SK-N-SH (cell line): ENCODE results near the gene MYO3A. TPM values are rescaled to one million over a fixed set of nuclear protein-coding genes. Genes with fewer than 3 reads are reported as not detected.
A peak's percentile ranks its signal among the peaks of the same experiment; 100 is the strongest.

Source experiments
- CTCF ChIA-PET: fragments of 300-600, 350-600 bp; formaldehyde crosslinking; extraction: SDS; loops from one replicate; lab custom pipeline; 2021; lab: Yijun Ruan, JAX
- POLR2A ChIA-PET: fragments of 350-600 bp; sonication (Branson Sonifier 250); formaldehyde crosslinking; extraction: SDS; loops from one replicate; lab custom pipeline; 2020; ENCODE audit warnings: antibody characterized with exemption, inconsistent platforms; lab: Yijun Ruan, JAX
- DNase-seq: peaks from one replicate; pipeline ENCODE4 v3.0.0; 2012
- H2AFZ ChIP-seq: fragments of 200-600 bp; sonication (generic); 2 replicates; pipeline ENCODE4 v1.8.1; 2016; ENCODE audit warnings: antibody characterized with exemption, mild to moderate bottlenecking, low read depth
- H3F3A ChIP-seq: fragments of 200-600 bp; sonication (generic); replicated peaks from 2 replicates; pipeline ENCODE3; 2016; ENCODE audit warnings: antibody characterized with exemption, mild to moderate bottlenecking; ENCODE audit not compliant: insufficient read depth
- H3K27ac ChIP-seq, 2 experiments: fragments of 200-500 bp in 1 of 2; fragments of 200-600 bp in 1 of 2; sonication (Bioruptor generic) in 1 of 2; sonication (generic), shearing (Covaris generic) in 1 of 2; 2 replicates each; pipeline versions ENCODE4 v1.5.1 to v1.6.1; 2014 to 2016; ENCODE audit warnings: low read depth in 2 of 2, inconsistent platforms in 1 of 2, low read length in 1 of 2, mild to moderate bottlenecking in 1 of 2, mixed read lengths in 1 of 2
- H3K27me3 ChIP-seq: fragments of 200-600 bp; sonication (generic), shearing (Covaris generic); 2 replicates; pipeline ENCODE4 v1.6.1; 2016; ENCODE audit warnings: mixed run types; ENCODE audit not compliant: insufficient read depth
- H3K36me3 ChIP-seq, 2 experiments: fragments of 200-500 bp in 1 of 2; fragments of 200-600 bp in 1 of 2; sonication (Bioruptor generic) in 1 of 2; sonication (generic) in 1 of 2; replicated peaks in 1 of 2; 2 replicates each; pipeline versions ENCODE3 to v1.5.1; 2014 to 2016; ENCODE audit warnings: low read length in 1 of 2, mild to moderate bottlenecking in 1 of 2; ENCODE audit not compliant: insufficient read depth in 2 of 2, control insufficient read depth in 1 of 2
- H3K4me1 ChIP-seq, 2 experiments: fragments of 200-500 bp in 1 of 2; fragments of 200-600 bp in 1 of 2; sonication (Bioruptor generic) in 1 of 2; sonication (generic), shearing (Covaris generic) in 1 of 2; 2 replicates each; pipeline versions ENCODE4 v1.5.1 to v1.6.1; 2014 to 2016; ENCODE audit warnings: low read depth in 1 of 2, low read length in 1 of 2, mixed run types in 1 of 2; ENCODE audit not compliant: insufficient read depth in 2 of 2, control insufficient read depth in 1 of 2
- H3K4me2 ChIP-seq: fragments of 200-600 bp; sonication (generic), shearing (Covaris generic); 2 replicates; pipeline ENCODE4 v1.6.1; 2017; ENCODE audit warnings: mixed run types
- H3K4me3 ChIP-seq, 2 experiments: fragments of 200-500 bp in 1 of 2; fragments of 200-600 bp in 1 of 2; sonication (Bioruptor generic) in 1 of 2; sonication (generic), shearing (Covaris generic) in 1 of 2; 2 replicates each; pipeline versions ENCODE4 v1.5.1 to v1.8.1; 2014 to 2016; ENCODE audit warnings: low read depth in 2 of 2, inconsistent platforms in 1 of 2, low read length in 1 of 2, mild to moderate bottlenecking in 1 of 2, mixed read lengths in 1 of 2, moderate library complexity in 1 of 2
- H3K79me2 ChIP-seq: fragments of 200-600 bp; sonication (generic); 2 replicates; pipeline ENCODE4 v1.8.1; 2017; ENCODE audit warnings: mild to moderate bottlenecking; ENCODE audit not compliant: insufficient read depth
- H3K9ac ChIP-seq: fragments of 200-600 bp; sonication (generic); 2 replicates; pipeline ENCODE4 v1.6.1; 2017; ENCODE audit warnings: mixed run types
- H3K9me2 ChIP-seq: fragments of 200-600 bp; sonication (generic); 2 replicates; pipeline ENCODE4 v1.6.1; 2017; ENCODE audit warnings: mixed run types
- H3K9me3 ChIP-seq: fragments of 200-600 bp; sonication (generic); 2 replicates; pipeline ENCODE4 v1.6.1; 2017; ENCODE audit warnings: mixed run types, mild to moderate bottlenecking, moderate library complexity
- H4K20me1 ChIP-seq: fragments of 200-600 bp; sonication (generic); 2 replicates; pipeline ENCODE4 v1.6.1; 2017; ENCODE audit warnings: mild to moderate bottlenecking, mixed run types; ENCODE audit not compliant: insufficient read depth
- EP300 ChIP-seq, 2 experiments: IDR thresholded peaks; 2 replicates each; pipeline versions ENCODE4 v1.4.0 to v1.6.1; 2012; ENCODE audit warnings: borderline replicate concordance in 1 of 2, low read depth in 1 of 2, low read length in 1 of 2
- GATA2 ChIP-seq: sonication (generic); formaldehyde crosslinking; IDR thresholded peaks from 2 replicates; pipeline ENCODE4 v1.5.0; 2020; ENCODE audit warnings: mild to moderate bottlenecking, missing genetic modification reagents
- JUND ChIP-seq: IDR thresholded peaks from 2 replicates; pipeline ENCODE4 v1.4.0; 2012
- MXI1 ChIP-seq: IDR thresholded peaks from 2 replicates; pipeline ENCODE4 v1.6.1; 2012; ENCODE audit warnings: mild to moderate bottlenecking, low read depth, low read length, improper control_type of control experiment
- POLR2AphosphoS5 ChIP-seq: IDR thresholded peaks from 2 replicates; pipeline ENCODE4 v1.6.1; 2012; ENCODE audit warnings: low read depth, low read length
- REST ChIP-seq: IDR thresholded peaks from 2 replicates; pipeline ENCODE4 v1.6.1; 2012; ENCODE audit warnings: mild to moderate bottlenecking, low read depth, low read length, moderate library complexity
- TEAD4 ChIP-seq: IDR thresholded peaks from 2 replicates; pipeline ENCODE4 v1.4.0; 2012; ENCODE audit warnings: mild to moderate bottlenecking, borderline replicate concordance; ENCODE audit not compliant: insufficient read depth
- YY1 ChIP-seq: IDR thresholded peaks from 2 replicates; pipeline ENCODE4 v1.4.0; 2012; ENCODE audit warnings: low read depth, mild to moderate bottlenecking
- WGBS: methylation state at CpG from one replicate; pipeline ENCODE4 v1.1.6; 2017; ENCODE audit warnings: low lambda C conversion rate; 5-methylcytosine and 5-hydroxymethylcytosine counted together
- polyA plus RNA-seq, 3 experiments: library from polyadenylated mRNA; depleted of rRNA; stranded (reverse); fragments of >200 nt; gene quantifications; 2 replicates each; pipeline ENCODE4 v1.2.3, GENCODE V29; 2012
- TF ChIP-seq, protein P1 (sequence below): IDR thresholded peaks from 2 replicates; pipeline ENCODE4 v1.4.0; 2012; ENCODE audit warnings: low read depth
- TF ChIP-seq, protein P2 (sequence below): fragments of 150-350 bp; IDR thresholded peaks from 2 replicates; pipeline ENCODE4 v1.6.1; 2017; ENCODE audit warnings: antibody characterized with exemption, low read length, low read depth, borderline replicate concordance

Gene MYO3A
- polyA plus RNA-seq, 1 of the 3 experiments (the other 2 are of a cell fraction): not detected

GRCh38 chr10:26216585-26217395, 282.8 kb downstream of the MYO3A start, which contains the start of gene GAD2:
TSS of gene GAD2 (plus strand) at chr10:26216774. CDS start at chr10:26216810, 36 bp downstream.
- Histone ChIP-seq H3K79me2 (no peaks in the 10 kb centered on the region), H3F3A (no peaks in the 10 kb centered on the region), H3K4me2 (no peak within 1 kb of the TSS), H3K36me3 (no peaks in the 10 kb centered on the region), H3K27me3 (peaks cover 46% of the 10 kb centered on the region), H3K4me1 (no peaks in the 10 kb centered on the region), H2AFZ (no peak within 1 kb of the TSS), H3K4me3 (no peak within 1 kb of the TSS), H3K27ac (no peak within 1 kb of the TSS), H3K9ac (no peak within 1 kb of the TSS), H3K9me3 (no peaks in the 10 kb centered on the region), H4K20me1 (no peaks in the 10 kb centered on the region), H3K9me2 (no peaks in the 10 kb centered on the region)
- peak; percentile 14 for DNase-seq
- WGBS: 10% methylated on average over 55 of the region's 60 CpGs
- POLR2A ChIA-PET: interaction anchor here (0.6 kb wide), 1 partner anchor 95 kb away, joined by 4 read pairs; no protein-coding TSS in a partner anchor
- TF ChIP-seq, protein P1, sequence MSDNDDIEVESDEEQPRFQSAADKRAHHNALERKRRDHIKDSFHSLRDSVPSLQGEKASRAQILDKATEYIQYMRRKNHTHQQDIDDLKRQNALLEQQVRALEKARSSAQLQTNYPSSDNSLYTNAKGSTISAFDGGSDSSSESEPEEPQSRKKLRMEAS: no peak
- TF ChIP-seq, protein P2, sequence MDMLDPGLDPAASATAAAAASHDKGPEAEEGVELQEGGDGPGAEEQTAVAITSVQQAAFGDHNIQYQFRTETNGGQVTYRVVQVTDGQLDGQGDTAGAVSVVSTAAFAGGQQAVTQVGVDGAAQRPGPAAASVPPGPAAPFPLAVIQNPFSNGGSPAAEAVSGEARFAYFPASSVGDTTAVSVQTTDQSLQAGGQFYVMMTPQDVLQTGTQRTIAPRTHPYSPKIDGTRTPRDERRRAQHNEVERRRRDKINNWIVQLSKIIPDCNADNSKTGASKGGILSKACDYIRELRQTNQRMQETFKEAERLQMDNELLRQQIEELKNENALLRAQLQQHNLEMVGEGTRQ: no peak
- TF ChIP-seq EP300 (IDR thresholded peaks at IDR 0.05; ENCODE audit: borderline replicate concordance in 1 of 2, low read depth in 1 of 2, low read length in 1 of 2) (no peak), JUND (no peak), TEAD4 (no peak), GATA2 (no peak), YY1 (no peak), REST (no peak), POLR2AphosphoS5 (no peak), MXI1 (no peak)
- CTCF ChIA-PET: no interaction called here
